Fibroblast of lung (primary cell): ENCODE data around the gene DUSP9.

ENCODE experiments used
- CTCF ChIP-seq, 2 donors: IDR thresholded peaks in 1 of 2; conservative IDR thresholded peaks in 1 of 2; 1 replicate in 1 of 2; 2 replicates in 1 of 2; pipeline ENCODE4 v1.5.1; 2011 to 2012; ENCODE audit warnings: low read length in 2 of 2, control low read depth in 1 of 2, inconsistent platforms in 1 of 2, low read depth in 1 of 2, mild to moderate bottlenecking in 1 of 2
- EZH2 ChIP-seq: IDR thresholded peaks from 2 replicates; pipeline ENCODE4 v1.5.1; 2012; ENCODE audit warnings: low read length, control low read depth, mild to moderate bottlenecking; ENCODE audit errors: missing control alignments

- TF ChIP-seq CTCF (conservative IDR thresholded peaks at IDR 0.05 in 1 of 2, IDR thresholded peaks at IDR 0.05 in 1 of 2; ENCODE audit: low read depth in 1 of 2, low read length in 2 of 2), result no peak
- no peak for TF ChIP-seq EZH2
These were observed 46.4 kb downstream of the DUSP9 start for GRCh38 chrX:153693216-153694086.
